Renal cortex interstitium (tissue), 11 donors: Measurements from ENCODE around the gene VKORC1. TPM values are rescaled to one million over a fixed set of nuclear protein-coding genes. Genes with fewer than 3 reads are reported as not detected.

ENCODE experiments used
- DNase-seq, 11 donors: peaks; one replicate each; pipeline ENCODE4 v3.0.0-alpha.2; 2013; ENCODE audit warnings: low read depth in 9 of 11, low spot score in 4 of 11; ENCODE audit errors: extremely low read depth in 1 of 11
- polyA plus RNA-seq, 3 donors: library from polyadenylated mRNA; unstranded; fragments of 120-200 nt; gene quantifications; one replicate each; pipeline ENCODE4 v1.2.1, GENCODE V29; 2013; ENCODE audit not compliant: insufficient read length in 3 of 3

Gene VKORC1
- polyA plus RNA-seq, 3 donors = 63.3 to 80.3 (median 73.5) TPM

GRCh38 chr16:31134625-31135534 lies 40.3 kb upstream of the VKORC1 start:
- peak in 1 of 11 donors; percentile 44 for DNase-seq

GRCh38 chr16:31134091-31134571 lies 39.5 kb upstream of the VKORC1 start:
- DNase-seq = no peak

- DNase-seq = no peak
Measured at GRCh38 chr16:31133046-31133501, 38.5 kb upstream of the VKORC1 start.

- DNase-seq = no peak
Measured at GRCh38 chr16:31132303-31132979, 37.8 kb upstream of the VKORC1 start.

GRCh38 chr16:31131841-31132271 lies 37.3 kb upstream of the VKORC1 start:
- DNase-seq = no peak

DNA sequence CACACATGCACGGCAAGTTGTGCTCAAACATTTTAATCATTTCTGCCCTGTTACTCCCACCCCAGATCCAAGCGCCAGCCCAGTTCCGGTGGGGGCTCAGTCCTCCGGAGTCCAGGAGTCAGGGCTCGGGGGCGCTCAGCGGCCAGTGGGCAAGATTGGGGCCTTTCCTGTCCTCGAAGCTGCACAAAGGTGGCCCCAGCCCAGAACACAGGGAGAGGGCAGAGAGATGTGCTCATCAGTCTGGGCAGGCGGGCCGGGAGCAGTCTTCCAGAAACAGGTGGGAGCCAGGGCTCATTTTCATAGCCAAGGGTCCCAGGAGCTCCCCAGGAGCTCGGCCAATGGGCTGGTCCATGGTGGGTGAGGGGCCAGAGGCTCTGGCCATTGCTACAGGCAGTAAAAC lies 36.8 kb upstream of the VKORC1 start:
- no peak for DNase-seq

- DNase-seq = no peak
Measured at GRCh38 chr16:31130899-31131298, 36.3 kb upstream of the VKORC1 start.

DNA sequence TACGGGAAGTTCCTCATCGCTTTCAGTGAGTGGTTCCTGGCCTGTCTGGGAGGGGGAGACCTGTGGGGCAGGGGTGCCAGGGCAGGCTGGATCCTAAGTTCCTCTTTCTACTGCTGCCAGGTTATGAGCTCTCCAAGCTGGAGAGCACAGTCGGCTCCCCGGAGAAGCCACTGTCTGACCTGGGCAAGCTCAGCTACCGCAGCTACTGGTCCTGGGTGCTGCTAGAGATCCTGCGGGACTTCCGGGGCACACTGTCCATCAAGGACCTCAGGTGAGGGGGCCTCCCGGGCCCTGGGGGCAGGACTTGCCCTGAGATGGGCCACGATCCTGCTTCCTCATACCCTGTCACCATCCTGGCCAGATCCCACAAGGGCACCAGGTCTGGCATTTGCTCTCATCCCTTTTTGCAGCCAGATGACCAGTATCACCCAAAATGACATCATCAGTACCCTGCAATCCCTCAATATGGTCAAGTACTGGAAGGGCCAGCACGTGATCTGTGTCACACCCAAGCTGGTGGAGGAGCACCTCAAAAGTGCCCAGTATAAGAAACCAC lies 35.8 kb upstream of the VKORC1 start:
- no peak for DNase-seq

DNA sequence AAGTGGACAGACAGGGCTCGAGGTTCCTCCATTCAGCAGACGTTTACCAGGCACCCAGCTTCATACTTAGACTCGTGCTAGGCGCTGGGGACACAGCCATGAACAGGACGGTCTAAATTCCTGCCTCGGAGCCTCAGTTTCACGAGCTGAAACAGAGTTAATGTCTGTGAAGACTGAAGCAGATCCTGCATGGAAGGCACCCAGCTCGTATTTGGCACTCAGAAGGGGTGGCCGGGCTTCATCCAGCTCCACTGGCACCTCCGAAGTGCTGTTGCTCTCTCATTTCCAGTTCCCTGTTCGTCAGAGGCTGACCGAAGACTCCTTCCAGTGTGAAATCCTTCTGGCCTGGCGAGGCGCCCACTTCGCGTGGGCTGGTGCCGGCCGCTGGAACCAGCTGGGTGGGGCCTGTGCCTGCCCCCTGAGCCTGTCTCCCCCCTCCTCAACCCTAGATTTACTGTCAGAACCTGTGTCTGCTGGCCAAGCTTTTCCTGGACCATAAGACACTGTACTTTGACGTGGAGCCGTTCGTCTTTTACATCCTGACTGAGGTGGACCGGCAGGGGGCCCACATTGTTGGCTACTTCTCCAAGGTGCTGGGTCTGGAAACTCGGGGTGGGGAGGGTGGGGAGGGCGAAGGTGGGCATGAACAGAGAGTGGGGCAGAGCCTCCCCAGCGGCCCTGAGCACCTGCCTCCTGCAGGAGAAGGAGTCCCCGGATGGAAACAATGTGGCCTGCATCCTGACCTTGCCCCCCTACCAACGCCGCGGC lies 35.2 kb upstream of the VKORC1 start:
- DNase-seq = no peak

DNA sequence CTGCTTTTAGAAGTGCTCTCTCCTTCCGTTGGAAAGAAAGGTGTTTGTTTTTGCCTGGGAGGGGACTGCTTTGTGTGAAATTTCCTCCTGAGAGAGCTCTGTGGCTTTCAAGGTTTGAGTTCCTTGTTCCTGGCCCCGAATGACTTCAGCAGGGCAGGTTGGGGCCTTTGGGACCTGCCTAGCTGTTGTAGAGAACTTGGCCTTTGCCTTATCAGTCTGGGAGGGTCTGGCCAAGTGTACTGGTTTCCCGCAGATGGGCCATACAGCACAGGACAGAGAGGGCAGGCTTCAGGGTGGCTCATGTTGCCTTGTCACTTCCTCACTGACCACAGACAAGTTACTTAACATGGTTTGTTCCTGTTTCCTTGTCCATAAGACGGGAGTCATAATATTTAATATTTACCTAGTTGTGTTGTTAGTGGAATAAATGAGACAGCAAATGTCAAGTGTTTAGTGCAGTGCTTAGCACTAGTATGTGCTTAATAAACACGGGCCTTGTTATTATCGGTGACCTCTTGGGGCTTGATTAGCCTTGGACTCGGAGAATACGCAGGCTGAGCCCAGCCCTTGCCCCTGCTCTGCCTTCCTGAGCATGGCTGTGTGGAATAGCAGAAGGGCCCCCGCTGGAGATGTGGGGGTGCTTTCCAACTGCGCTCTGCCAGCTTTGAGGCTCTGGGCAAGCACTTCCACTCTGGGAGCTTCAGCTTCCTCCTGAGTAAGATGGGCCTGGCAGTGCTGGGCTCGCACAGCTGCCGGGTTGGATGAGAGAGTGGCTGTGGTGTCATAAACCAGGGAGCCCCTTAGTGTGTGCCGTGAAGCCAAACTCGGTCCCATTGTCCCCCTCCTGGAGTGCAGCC lies 34.3 kb upstream of the VKORC1 start:
- no peak for DNase-seq

GRCh38 chr16:31127182-31127581 lies 32.6 kb upstream of the VKORC1 start:
- DNase-seq = no peak

GRCh38 chr16:31125844-31126243 lies 31.2 kb upstream of the VKORC1 start:
- no peak for DNase-seq

- DNase-seq = no peak
Measured at GRCh38 chr16:31120129-31120528, 25.5 kb upstream of the VKORC1 start.

DNA sequence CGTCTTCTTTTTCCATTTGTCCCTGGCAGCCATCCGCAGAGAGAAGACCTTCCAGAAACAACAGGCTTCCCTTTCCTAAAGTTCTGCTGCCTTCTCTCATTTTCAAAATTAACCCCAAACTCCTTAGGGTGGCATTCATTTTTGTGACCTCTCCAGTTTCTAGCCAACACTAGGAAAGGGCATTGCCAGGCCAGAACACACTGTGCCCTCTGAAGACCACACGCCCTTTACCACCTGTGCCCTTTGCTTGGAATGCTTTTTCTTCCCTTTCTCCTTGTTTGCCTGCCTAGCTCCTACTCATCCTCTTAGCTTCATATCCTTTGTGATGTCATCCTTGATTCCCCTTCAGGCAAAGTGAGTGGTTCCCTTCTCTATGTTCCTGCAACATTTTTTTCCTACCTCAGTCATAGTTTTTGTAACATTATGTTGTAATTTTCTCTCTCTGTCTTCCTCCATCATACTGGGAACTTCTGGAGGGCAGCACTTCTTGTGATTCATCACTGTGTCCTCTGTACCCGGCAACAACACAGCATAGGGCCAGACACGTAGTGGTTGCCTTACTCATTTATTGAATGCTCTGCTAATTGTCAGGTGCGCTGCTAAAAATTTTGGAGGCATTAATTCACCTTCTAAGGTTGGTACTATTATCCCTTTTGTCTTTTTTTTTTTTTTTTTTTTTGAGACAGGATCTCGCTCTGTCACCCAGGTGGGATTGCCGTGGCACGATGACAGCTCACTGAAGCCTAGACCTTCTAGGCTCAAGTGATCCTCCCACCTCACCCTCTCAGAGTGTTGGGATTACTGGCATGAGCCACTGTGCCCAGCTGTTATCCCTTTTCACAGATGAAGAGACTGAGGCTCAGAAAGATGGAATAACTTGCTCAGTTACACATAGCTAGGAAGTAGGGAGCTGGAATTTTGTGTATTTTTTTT lies 23.9 kb upstream of the VKORC1 start:
- no peak for DNase-seq

DNA sequence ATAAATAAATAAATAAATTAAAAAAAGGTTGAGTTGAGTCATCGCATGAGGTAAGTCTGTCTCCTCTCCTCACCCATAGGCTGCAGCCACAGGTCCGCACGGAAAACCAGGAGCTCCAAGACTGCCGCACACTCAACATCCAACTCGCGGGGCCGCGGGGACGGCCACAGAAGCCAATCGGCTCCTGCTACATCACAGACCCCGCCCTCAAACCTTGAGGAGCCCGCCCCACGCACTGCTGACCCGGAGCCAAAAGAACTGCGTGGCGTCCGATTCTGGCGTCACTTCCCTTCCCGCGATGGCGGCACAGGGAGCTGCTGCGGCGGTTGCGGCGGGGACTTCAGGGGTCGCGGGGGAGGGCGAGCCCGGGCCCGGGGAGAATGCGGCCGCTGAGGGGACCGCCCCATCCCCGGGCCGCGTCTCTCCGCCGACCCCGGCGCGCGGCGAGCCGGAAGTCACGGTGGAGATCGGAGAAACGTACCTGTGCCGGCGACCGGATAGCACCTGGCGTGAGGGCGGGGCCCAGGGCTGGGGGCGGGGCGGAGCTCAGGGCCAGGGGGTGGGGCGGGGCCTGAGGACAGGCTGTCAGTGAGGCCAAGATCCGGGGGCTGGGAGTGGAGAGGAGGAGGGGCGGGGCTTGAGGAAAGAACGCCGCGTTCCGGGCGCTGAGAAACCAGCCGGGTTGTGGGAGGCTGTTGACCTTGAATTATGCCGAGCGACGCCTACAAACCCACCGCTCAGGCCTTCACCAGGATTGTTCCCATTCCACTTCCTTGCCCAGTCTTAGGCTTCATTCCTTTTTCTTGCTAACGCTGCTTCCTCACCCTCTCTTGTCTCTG lies 23.0 kb upstream of the VKORC1 start, which contains the start of gene KAT8:
TSS of gene KAT8 (plus strand) at position 281 of the 839 bp plus-strand sequence. CDS start at position 299, 18 bp downstream.
- DNase-seq = peak; percentile 89 to 98 (median 96)

DNA sequence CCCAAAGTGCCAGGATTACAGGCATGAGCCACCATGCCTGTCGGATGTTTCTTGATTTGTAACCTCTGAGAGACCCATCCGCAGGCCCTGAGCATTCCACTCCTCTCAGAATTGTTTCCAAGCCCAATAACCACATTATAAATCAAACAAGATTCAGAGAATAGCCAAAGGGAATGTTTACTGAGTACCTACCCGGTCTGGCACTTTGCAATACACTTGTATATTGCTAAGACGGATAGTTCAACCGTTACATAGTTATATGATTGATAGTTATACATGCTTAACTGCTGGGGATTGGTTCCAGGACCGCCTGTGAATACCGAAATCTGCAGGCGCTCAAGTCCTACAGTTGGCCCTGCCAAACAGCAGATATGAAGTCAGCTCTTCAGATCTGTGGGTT lies 19.9 kb upstream of the VKORC1 start:
- DNase-seq = no peak
